DND-41 (cell line): Measurements from ENCODE around the gene OSBPL8.

Experiments
- ATAC-seq: fragments of 200-7000 bp; cut with Tn5 transposase; 3 replicates; pipeline ENCODE4 v1.9.1; 2021; ENCODE audit warnings: low read depth; ENCODE audit not compliant: insufficient read depth
- DNase-seq: peaks from one replicate; pipeline ENCODE4 v3.0.0-alpha.2; 2020
- H2AFZ ChIP-seq: 2 replicates; pipeline ENCODE4 v1.6.0; 2012; ENCODE audit warnings: low read depth, low read length
- H3K27ac ChIP-seq: 2 replicates; pipeline ENCODE4 v1.5.1; 2012; ENCODE audit warnings: low read length, inconsistent platforms
- H3K27me3 ChIP-seq: fragments of 200-600 bp; sonication (generic); 2 replicates; pipeline ENCODE4 v1.6.0; 2012; ENCODE audit warnings: low read length, mild to moderate bottlenecking, inconsistent platforms; ENCODE audit not compliant: insufficient read depth, poor library complexity
- H3K36me3 ChIP-seq: 2 replicates; pipeline ENCODE4 v1.5.1; 2012; ENCODE audit warnings: low read length, inconsistent platforms; ENCODE audit not compliant: insufficient read depth
- H3K4me1 ChIP-seq: 2 replicates; pipeline ENCODE4 v1.5.1; 2012; ENCODE audit warnings: mild to moderate bottlenecking, low read length; ENCODE audit not compliant: insufficient read depth
- H3K4me2 ChIP-seq: 2 replicates; pipeline ENCODE4 v1.6.0; 2012; ENCODE audit warnings: mild to moderate bottlenecking, moderate library complexity, low read length, inconsistent platforms; ENCODE audit not compliant: insufficient read depth
- H3K4me3 ChIP-seq, 2 experiments: fragments of 200-600 bp in 1 of 2; shearing (Covaris generic) in 1 of 2; 2 replicates each; pipeline ENCODE4 v1.5.1; 2012 to 2016; ENCODE audit warnings: inconsistent platforms in 2 of 2, low read length in 2 of 2, mild to moderate bottlenecking in 2 of 2, low read depth in 1 of 2, moderate library complexity in 1 of 2
- H3K79me2 ChIP-seq: 2 replicates; pipeline ENCODE4 v1.6.0; 2012; ENCODE audit warnings: low read length, inconsistent platforms; ENCODE audit not compliant: insufficient read depth
- H3K9ac ChIP-seq: 2 replicates; pipeline ENCODE4 v1.6.0; 2012; ENCODE audit warnings: low read depth, mild to moderate bottlenecking, inconsistent platforms, low read length, moderate library complexity
- H3K9me3 ChIP-seq: 2 replicates; pipeline ENCODE4 v1.5.1; 2012; ENCODE audit warnings: low read length, moderate library complexity, mild to moderate bottlenecking, inconsistent platforms; ENCODE audit not compliant: insufficient read depth, severe bottlenecking
- H4K20me1 ChIP-seq: 2 replicates; pipeline ENCODE4 v1.6.0; 2012; ENCODE audit warnings: low read length; ENCODE audit not compliant: insufficient read depth
- EZH2 ChIP-seq: IDR thresholded peaks from 3 replicates; pipeline ENCODE4 v1.6.1; 2012; ENCODE audit warnings: borderline replicate concordance, low read depth, mild to moderate bottlenecking, moderate library complexity, low read length, inconsistent platforms; ENCODE audit not compliant: severe bottlenecking
- TF ChIP-seq, protein P1 (sequence below): IDR thresholded peaks from 2 replicates; pipeline ENCODE4 v1.5.1; 2012; ENCODE audit warnings: borderline replicate concordance, low read length, moderate library complexity, mild to moderate bottlenecking; ENCODE audit not compliant: poor library complexity, severe bottlenecking; ENCODE audit errors: extremely low read depth

OSBPL8 gene

DNA sequence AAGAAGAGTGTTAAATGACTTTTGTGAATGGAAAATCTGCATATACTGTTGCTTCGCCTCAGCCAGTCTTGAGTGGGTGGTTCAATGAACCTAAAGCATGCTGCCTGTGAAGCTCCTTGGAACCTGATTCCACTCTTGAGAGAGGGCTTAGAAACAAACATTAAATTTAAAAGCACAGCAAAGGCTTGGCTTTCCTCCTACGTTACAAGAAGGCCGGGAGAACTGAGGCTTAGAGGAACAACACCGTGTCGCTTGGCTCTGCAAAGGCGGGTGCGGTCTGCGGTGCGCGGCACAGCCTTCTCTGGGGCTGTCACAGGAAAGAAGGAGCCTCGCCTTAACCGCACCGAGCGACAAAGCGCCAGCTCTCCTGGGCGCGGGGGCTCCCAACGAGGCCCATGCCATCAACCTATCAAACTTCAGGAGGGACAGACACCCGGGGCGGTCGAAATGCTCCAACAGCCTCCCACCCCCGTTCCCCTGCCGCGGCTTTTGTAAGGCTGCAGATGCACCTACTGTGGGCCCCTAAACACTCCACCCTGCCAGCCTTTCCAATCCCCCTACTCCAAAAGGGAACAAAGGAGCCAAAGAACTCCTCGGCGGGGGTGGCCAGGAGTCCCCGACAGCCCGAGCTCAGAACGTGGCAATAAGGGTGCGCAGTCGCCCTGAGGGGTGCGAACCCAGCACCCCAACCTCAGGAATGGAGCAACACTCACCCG, 729 bp downstream of the OSBPL8 start:
- Histone ChIP-seq H3K9me3 (no peaks in the 10 kb centered on the region), H3K9ac (peak overlapping the region; percentile 95), H3K4me3 (peak overlapping the region; percentile 37 to 95), H3K36me3 (peaks cover 3% of the 10 kb centered on the region; the same call in 1 of the 2 replicates), H3K27me3 (no peaks in the 10 kb centered on the region), H4K20me1 (peaks cover 43% of the 10 kb centered on the region; the same call in 1 of the 2 replicates), H3K79me2 (peaks cover 56% of the 10 kb centered on the region), H3K4me2 (peak overlapping the region; percentile 89), H2AFZ (peak overlapping the region; percentile 76), H3K27ac (peak overlapping the region; percentile 76), H3K4me1 (peaks cover 33% of the 10 kb centered on the region)
- ATAC-seq: peak; percentile 90
- no peak for TF ChIP-seq EZH2
- TF ChIP-seq, protein P1, sequence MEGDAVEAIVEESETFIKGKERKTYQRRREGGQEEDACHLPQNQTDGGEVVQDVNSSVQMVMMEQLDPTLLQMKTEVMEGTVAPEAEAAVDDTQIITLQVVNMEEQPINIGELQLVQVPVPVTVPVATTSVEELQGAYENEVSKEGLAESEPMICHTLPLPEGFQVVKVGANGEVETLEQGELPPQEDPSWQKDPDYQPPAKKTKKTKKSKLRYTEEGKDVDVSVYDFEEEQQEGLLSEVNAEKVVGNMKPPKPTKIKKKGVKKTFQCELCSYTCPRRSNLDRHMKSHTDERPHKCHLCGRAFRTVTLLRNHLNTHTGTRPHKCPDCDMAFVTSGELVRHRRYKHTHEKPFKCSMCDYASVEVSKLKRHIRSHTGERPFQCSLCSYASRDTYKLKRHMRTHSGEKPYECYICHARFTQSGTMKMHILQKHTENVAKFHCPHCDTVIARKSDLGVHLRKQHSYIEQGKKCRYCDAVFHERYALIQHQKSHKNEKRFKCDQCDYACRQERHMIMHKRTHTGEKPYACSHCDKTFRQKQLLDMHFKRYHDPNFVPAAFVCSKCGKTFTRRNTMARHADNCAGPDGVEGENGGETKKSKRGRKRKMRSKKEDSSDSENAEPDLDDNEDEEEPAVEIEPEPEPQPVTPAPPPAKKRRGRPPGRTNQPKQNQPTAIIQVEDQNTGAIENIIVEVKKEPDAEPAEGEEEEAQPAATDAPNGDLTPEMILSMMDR: no peak
- DNase-seq: peak; percentile 92

DNA sequence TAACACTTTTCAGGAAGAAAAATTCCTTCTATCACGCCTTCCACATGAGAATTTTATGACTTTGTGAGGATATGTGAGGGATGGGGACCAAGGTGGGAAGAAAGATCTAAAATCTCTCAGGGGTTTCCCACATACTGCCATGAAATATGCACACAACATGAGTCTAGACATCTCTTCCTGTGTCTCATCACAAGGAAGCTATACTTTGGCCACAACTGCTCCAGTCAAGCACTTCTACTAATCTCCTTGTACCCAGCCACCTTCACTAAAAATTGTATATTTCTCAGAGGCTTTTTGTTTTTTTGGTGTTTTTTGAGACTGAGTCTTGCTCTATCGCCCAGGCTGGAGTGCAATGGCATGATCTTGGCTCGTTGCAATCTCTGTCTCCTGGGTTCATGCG, 3.2 kb downstream of the OSBPL8 start:
- peaks cover 42% of the 10 kb centered on the region for H3K4me1 ChIP-seq
- H3K4me2 ChIP-seq: peak overlapping the region; percentile 89; the same call in 1 of the 2 replicates
- TF ChIP-seq, protein P1: no peak
- TF ChIP-seq EZH2: no peak

DNA sequence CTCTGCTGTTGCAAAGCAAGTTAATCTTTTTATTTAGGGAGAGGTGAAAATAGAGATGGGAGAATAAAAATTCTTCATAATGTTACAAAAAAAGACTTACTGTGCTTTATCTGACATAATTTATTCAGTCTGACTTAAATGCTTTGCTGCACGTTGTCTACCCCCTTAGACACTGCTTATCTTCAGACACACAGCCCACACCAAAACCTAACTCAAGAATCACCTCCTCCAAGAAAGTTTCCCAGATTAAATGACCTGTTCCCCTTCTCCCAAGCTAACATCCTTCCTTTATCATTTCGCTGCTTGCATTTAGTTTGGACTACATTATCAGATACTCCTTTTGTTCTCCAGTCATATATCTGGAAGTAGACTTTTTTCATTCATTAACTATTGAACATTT, 3.8 kb downstream of the OSBPL8 start:
- no peak for ATAC-seq
- Histone ChIP-seq H3K79me2 (peaks cover 87% of the 10 kb centered on the region), H4K20me1 (peaks cover 69% of the 10 kb centered on the region), H3K27me3 (no peaks in the 10 kb centered on the region), H3K9me3 (no peaks in the 10 kb centered on the region), H3K9ac (no peak overlapping the region), H3K4me2 (peak overlapping the region; percentile 89; the same call in 1 of the 2 replicates), H2AFZ (no peak overlapping the region), H3K4me3 (no peak overlapping the region), H3K27ac (no peak overlapping the region), H3K36me3 (peaks cover 3% of the 10 kb centered on the region; the same call in 1 of the 2 replicates), H3K4me1 (peaks cover 42% of the 10 kb centered on the region)
- TF ChIP-seq EZH2: no peak
- TF ChIP-seq, protein P1: no peak
- DNase-seq: no peak

More for the DNA sequence above, 3.2 kb downstream of the OSBPL8 start:
- H3K9me3 ChIP-seq: no peaks in the 10 kb centered on the region
- H3K27me3 ChIP-seq: no peaks in the 10 kb centered on the region
- DNase-seq: no peak
- no peak overlapping the region for H3K4me3 ChIP-seq
- peaks cover 3% of the 10 kb centered on the region; the same call in 1 of the 2 replicates for H3K36me3 ChIP-seq
- ATAC-seq: no peak
- H3K27ac ChIP-seq: no peak overlapping the region
- H3K79me2 ChIP-seq: peaks cover 81% of the 10 kb centered on the region
- H4K20me1 ChIP-seq: peaks cover 65% of the 10 kb centered on the region
- no peak overlapping the region for H3K9ac ChIP-seq
- no peak overlapping the region for H2AFZ ChIP-seq
